Measurements from ENCODE around the gene ELMOD3.
"Not testable (repeated sequence)": the region's sequence is repeated elsewhere in the genome, so short reads cannot be mapped to it uniquely, and the experiment has no call there.

The ELMOD3 gene

GRCh38 chr2:85342156-85342555, 12.4 kb upstream of the ELMOD3 start:
- intact Hi-C loops (cut with DNase I; ENCODE audit: low total_unique reads) = no loop called here
- no peak for DNase-seq
- peaks cover 0 to under 1% of the 10 kb centered on the region in 2 donors for H3K27me3 ChIP-seq
- TF ChIP-seq CTCF (IDR thresholded peaks at IDR 0.05) = no peak
- no peaks in the 10 kb centered on the region for H3K9me3 ChIP-seq
- peaks cover 0 to 9% (median 2%) of the 10 kb centered on the region in 4 donors for H3K4me1 ChIP-seq
- no peak overlapping the region for H3K27ac ChIP-seq
- H3K36me3 ChIP-seq = peaks cover 17 to 49% (median 31%) of the 10 kb centered on the region in 3 donors
- H3K4me3 ChIP-seq = no peak overlapping the region

GRCh38 chr2:85343207-85343895, 11.2 kb upstream of the ELMOD3 start:
- H3K4me3 ChIP-seq; H3K9me3 ChIP-seq; H3K27ac ChIP-seq; DNase-seq; H3K4me1 ChIP-seq; intact Hi-C loops (cut with DNase I; ENCODE audit: low total_unique reads); H3K27me3 ChIP-seq: not testable (repeated sequence)
- peaks cover 28 to 61% (median 31%) of the 10 kb centered on the region in 3 donors for H3K36me3 ChIP-seq

GRCh38 chr2:85344356-85344954, 10.1 kb upstream of the ELMOD3 start:
- TF ChIP-seq CTCF (IDR thresholded peaks at IDR 0.05) = no peak
- Histone ChIP-seq H3K27ac (no peak overlapping the region), H3K9me3 (no peaks in the 10 kb centered on the region), H3K4me3 (no peak overlapping the region), H3K36me3 (peaks cover 28 to 72% (median 36%) of the 10 kb centered on the region in 3 donors), H3K4me1 (peaks cover 0 to 9% (median 2%) of the 10 kb centered on the region in 4 donors), H3K27me3 (no peaks in the 10 kb centered on the region)
- intact Hi-C loops (cut with DNase I; ENCODE audit: low total_unique reads) = no loop called here
- no peak for DNase-seq

- H3K36me3 ChIP-seq = peaks cover 44 to 90% (median 57%) of the 10 kb centered on the region in 3 donors
- no peak for TF ChIP-seq CTCF (IDR thresholded peaks at IDR 0.05)
These were observed 7.0 kb upstream of the ELMOD3 start for GRCh38 chr2:85347599-85347998.

GRCh38 chr2:85353876-85354285, 688 bp upstream of the ELMOD3 start:
- intact Hi-C loops (cut with DNase I; ENCODE audit: low total_unique reads) = loop anchor here (1.0 kb wide), 1 partner anchor 26 kb away; no protein-coding TSS in a partner anchor
- Histone ChIP-seq H3K27ac (peak overlapping the region; percentile 86 to 92), H3K36me3 (peaks cover 21 to 42% (median 42%) of the 10 kb centered on the region in 3 donors), H3K4me1 (peaks cover 0 to 38% (median 29%) of the 10 kb centered on the region in 4 donors), H3K27me3 (no peaks in the 10 kb centered on the region), H3K4me3 (peak overlapping the region; percentile 62 to 80), H3K9me3 (no peaks in the 10 kb centered on the region)
- DNase-seq = peak in 1 of 2 donors; percentile 34
- no peak for TF ChIP-seq CTCF (IDR thresholded peaks at IDR 0.05)

More at GRCh38 chr2:85347599-85347998, 7.0 kb upstream of the ELMOD3 start:
- H3K27ac ChIP-seq = no peak overlapping the region
- peaks cover 0 to 5% (median 2%) of the 10 kb centered on the region in 4 donors for H3K4me1 ChIP-seq
- H3K4me3 ChIP-seq = no peak overlapping the region
- no peak for DNase-seq
- intact Hi-C loops (cut with DNase I; ENCODE audit: low total_unique reads) = no loop called here
- H3K27me3 ChIP-seq = no peaks in the 10 kb centered on the region
- no peaks in the 10 kb centered on the region for H3K9me3 ChIP-seq

- Histone ChIP-seq H3K9me3 (no peaks in the 10 kb centered on the region), H3K27me3 (no peaks in the 10 kb centered on the region), H3K4me1 (peaks cover 0 to 38% (median 29%) of the 10 kb centered on the region in 4 donors), H3K36me3 (peaks cover 16 to 38% (median 32%) of the 10 kb centered on the region in 3 donors), H3K27ac (peak overlapping the region; percentile 86 to 92), H3K4me3 (peak overlapping the region; percentile 62 to 80)
- DNase-seq = no peak
- no peak for TF ChIP-seq CTCF (IDR thresholded peaks at IDR 0.05)
- intact Hi-C loops (cut with DNase I; ENCODE audit: low total_unique reads) = no loop called here
These were observed 473 bp downstream of the ELMOD3 start for GRCh38 chr2:85355073-85355410.

All from tibial artery (tissue), 4 donors.